Stimulated activated CD8-positive, alpha-beta memory T cell treated with anti-CD3 and anti-CD28 coated beads, Interleukin-12 subunit alpha, Interleukin-12 subunit beta, amount 100 ng/mL, for 4 hours (primary cell): Measurements from ENCODE around the gene VPS11.
"Not testable (repeated sequence)": the region's sequence is repeated elsewhere in the genome, so short reads cannot be mapped to it uniquely, and the experiment has no call there.

Source experiments
- DNase-seq: peaks from one replicate; pipeline ENCODE4 v3.0.0-alpha.2; 2020; ENCODE audit warnings: low read depth

VPS11 gene

GRCh38 chr11:119067371-119068222 is at the start of gene VPS11:
TSS of gene VPS11 (plus strand) at chr11:119067818. CDS start at chr11:119067824, 6 bp downstream.
- peak; percentile 94 for DNase-seq

GRCh38 chr11:119018074-119018938 is 49.3 kb upstream of the VPS11 start, which contains the start of the genes RPS25 and TRAPPC4:
TSS of gene RPS25 (minus strand) at chr11:119018343. CDS start at chr11:119018284, 59 bp downstream.
TSS of gene TRAPPC4 (plus strand) at chr11:119018766. CDS start at chr11:119018796, 30 bp downstream.
- DNase-seq = peak; percentile 87

- no peak for DNase-seq
Observed at GRCh38 chr11:119019996-119020395, 47.6 kb upstream of the VPS11 start.

- DNase-seq = no peak
Observed at GRCh38 chr11:119021631-119022030, 46.0 kb upstream of the VPS11 start.

GRCh38 chr11:119023741-119024140 is 43.9 kb upstream of the VPS11 start:
- no peak for DNase-seq

- DNase-seq = no peak
Observed at GRCh38 chr11:119024430-119025098, 43.1 kb upstream of the VPS11 start.

- no peak for DNase-seq
Observed at GRCh38 chr11:119025099-119025473, 42.5 kb upstream of the VPS11 start.

GRCh38 chr11:119025541-119025940 is 42.1 kb upstream of the VPS11 start:
- DNase-seq = no peak

- DNase-seq = no peak
Observed at GRCh38 chr11:119025978-119026766, 41.4 kb upstream of the VPS11 start.

- no peak for DNase-seq
Observed at GRCh38 chr11:119026970-119027369, 40.6 kb upstream of the VPS11 start.

- no peak for DNase-seq
Observed at GRCh38 chr11:119027561-119028345, 39.9 kb upstream of the VPS11 start.

GRCh38 chr11:119028346-119029068 is 39.1 kb upstream of the VPS11 start:
- no peak for DNase-seq

- no peak for DNase-seq
Observed at GRCh38 chr11:119029069-119029339, 38.6 kb upstream of the VPS11 start.

- DNase-seq = peak; percentile 14
Observed at GRCh38 chr11:119029340-119030028, 38.1 kb upstream of the VPS11 start.

- no peak for DNase-seq
Observed at GRCh38 chr11:119030029-119030328, 37.6 kb upstream of the VPS11 start.

- peak; percentile 98 for DNase-seq
Observed at GRCh38 chr11:119030329-119031047, 37.1 kb upstream of the VPS11 start, which contains the start of gene SLC37A4. TSS of gene SLC37A4 (minus strand) at chr11:119030877.

- DNase-seq = no peak
Observed at GRCh38 chr11:119031912-119032280, 35.7 kb upstream of the VPS11 start.

- DNase-seq = not testable (repeated sequence)
Observed at GRCh38 chr11:119033421-119033820, 34.2 kb upstream of the VPS11 start.

GRCh38 chr11:119034813-119035212 is 32.8 kb upstream of the VPS11 start:
- DNase-seq = no peak
